ENCODE data around the gene ZNF503. TPM values are rescaled to one million over a fixed set of nuclear protein-coding genes. Genes with fewer than 3 reads are reported as not detected.

Gene ZNF503
- total RNA-seq, 1 donor = 7.8 TPM

DNA sequence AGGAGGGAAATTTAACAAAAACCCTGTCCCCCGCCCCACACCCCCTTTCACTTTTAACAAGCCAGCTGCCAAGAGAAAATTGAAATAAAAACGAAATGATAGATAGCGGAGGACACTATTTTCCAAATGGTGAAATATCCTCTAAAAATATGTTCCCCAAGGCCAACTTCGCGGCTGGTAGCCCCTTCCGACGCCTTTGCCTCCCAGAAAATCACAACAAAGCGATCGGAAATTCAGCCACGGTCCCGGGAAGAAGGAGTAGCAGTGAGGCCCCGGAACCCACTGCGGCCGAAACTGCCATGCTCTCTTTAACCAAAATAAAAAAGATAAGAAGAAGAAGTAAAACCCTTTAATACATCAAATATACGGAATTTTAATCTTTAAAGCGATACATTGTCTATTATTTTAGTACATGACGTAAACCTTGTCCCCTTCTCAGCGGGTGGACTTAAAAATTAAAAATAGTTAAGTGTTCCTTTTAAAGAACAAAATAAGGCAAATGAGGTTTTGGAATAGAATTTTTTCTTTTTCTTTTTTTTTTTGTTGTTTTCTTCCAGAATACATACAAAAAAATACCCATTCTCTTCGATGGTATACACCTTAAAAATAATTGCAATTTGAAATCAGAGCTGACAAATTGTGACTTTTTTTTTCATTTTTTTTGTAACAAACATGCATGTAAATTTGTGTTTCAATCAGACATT is 3.9 kb downstream of the ZNF503 start:
- peak overlapping the region; percentile 92 for H3K4me3 ChIP-seq (ENCODE audit: low read depth, low read length)
- no peak for DNase-seq (ENCODE audit: low read depth)
- no peak for TF ChIP-seq CTCF (IDR thresholded peaks at IDR 0.05; ENCODE audit: insufficient read depth, low read depth, low read length)

DNA sequence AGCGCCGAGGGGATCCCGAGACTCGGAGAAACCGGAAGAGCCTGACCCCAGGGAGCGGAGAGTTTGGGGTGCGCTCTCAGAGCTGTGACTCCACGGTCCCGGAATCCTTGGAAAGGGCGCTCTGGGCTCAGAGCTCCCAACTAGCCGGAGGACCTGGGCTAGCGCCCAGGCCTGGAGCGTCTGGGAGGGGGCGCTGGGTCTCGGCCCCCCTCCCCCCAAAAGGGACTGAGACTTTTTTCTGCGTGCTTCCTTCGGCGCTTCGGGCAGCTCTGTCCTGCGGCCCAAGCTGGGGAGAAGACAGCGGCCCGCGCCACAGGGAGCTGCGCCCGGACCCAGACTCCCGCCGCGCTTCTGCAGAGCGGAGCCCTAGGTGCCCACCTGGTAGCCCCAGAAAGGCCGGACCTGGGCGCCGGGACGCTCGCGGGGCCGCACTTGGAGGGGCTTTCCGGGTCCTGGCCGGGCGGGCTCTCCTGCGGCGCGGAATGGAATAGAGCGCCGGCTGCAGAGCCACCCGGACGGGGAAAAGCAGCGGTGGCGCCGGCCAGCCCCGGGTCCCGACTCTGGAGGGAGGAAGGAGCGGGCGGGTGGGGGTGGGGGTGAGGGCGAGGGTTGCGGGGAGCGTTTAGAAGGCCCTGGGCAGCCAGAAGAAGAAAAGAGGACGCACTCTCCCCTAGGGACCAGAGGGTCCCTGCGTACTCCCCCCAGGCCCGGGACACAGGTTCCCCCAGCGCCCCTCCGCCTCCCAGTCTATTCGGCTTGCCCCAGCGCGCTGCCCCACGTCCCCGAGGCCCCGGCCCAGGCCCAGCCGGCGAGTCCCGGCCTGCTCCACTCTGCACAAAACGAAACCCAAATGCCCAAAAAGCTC is 4.7 kb downstream of the ZNF503 start:
- TF ChIP-seq CTCF (IDR thresholded peaks at IDR 0.05; ENCODE audit: insufficient read depth, low read depth, low read length) = no peak
- DNase-seq (ENCODE audit: low read depth) = no peak
- peak overlapping the region; percentile 92 for H3K4me3 ChIP-seq (ENCODE audit: low read depth, low read length)

- TF ChIP-seq CTCF (IDR thresholded peaks at IDR 0.05; ENCODE audit: insufficient read depth, low read depth, low read length) = no peak
- DNase-seq (ENCODE audit: low read depth) = no peak
- peak overlapping the region; percentile 92 for H3K4me3 ChIP-seq (ENCODE audit: low read depth, low read length)
These were observed 5.5 kb downstream of the ZNF503 start for GRCh38 chr10:75395932-75396630.

- peak overlapping the region; percentile 15 for H3K4me3 ChIP-seq (ENCODE audit: low read depth, low read length)
- peak; percentile 66 for TF ChIP-seq CTCF (IDR thresholded peaks at IDR 0.05; ENCODE audit: insufficient read depth, low read depth, low read length)
- DNase-seq (ENCODE audit: low read depth) = no peak
These were observed 6.3 kb downstream of the ZNF503 start for GRCh38 chr10:75395066-75395931.

DNA sequence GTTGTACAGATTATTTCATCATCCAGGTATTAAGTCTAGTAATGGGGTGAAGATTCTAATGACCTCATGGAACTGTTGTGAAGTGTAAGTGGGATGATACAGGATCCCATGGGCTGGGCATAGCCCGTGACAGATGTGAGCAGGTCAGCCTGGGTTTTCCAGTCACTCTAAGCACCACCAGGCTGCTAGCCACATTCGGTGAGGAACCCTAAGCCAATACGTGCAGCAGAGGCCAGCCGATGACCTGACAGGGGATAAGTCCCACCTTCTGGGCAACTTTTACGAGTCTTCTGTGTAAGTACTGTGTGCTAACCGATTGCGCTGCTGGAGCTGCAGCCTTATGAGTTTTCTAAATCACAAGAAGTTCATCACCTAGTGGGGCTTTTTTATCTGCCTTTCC is 7.3 kb downstream of the ZNF503 start:
- TF ChIP-seq CTCF (IDR thresholded peaks at IDR 0.05; ENCODE audit: insufficient read depth, low read depth, low read length) = no peak
- DNase-seq (ENCODE audit: low read depth) = no peak
- H3K4me3 ChIP-seq (ENCODE audit: low read depth, low read length) = no peak overlapping the region

GRCh38 chr10:75392744-75393143 is 8.8 kb downstream of the ZNF503 start:
- no peak for DNase-seq (ENCODE audit: low read depth)
- TF ChIP-seq CTCF (IDR thresholded peaks at IDR 0.05; ENCODE audit: insufficient read depth, low read depth, low read length) = no peak
- H3K4me3 ChIP-seq (ENCODE audit: low read depth, low read length) = no peak overlapping the region

Data from fibroblast of villous mesenchyme (primary cell).